A204.1 (cell line): ENCODE measurements around the gene DMD.
"Not testable (repeated sequence)": the region's sequence is repeated elsewhere in the genome, so short reads cannot be mapped to it uniquely, and the experiment has no call there.

Experiments used
- FAIRE-seq: peaks from 2 replicates; lab custom pipeline; 2012; peaks lifted over from hg19 to GRCh38; lab: Jason Lieb, UNC

DMD gene

GRCh38 chrX:31420711-31421151 is 1790.6 kb downstream of the DMD start:
- FAIRE-seq, result no peak

- FAIRE-seq, result no peak
Measured at GRCh38 chrX:31420302-31420701, 1791.0 kb downstream of the DMD start.

GRCh38 chrX:31397119-31397518 is 1814.2 kb downstream of the DMD start:
- no peak for FAIRE-seq

- no peak for FAIRE-seq
Measured at GRCh38 chrX:31392513-31392912, 1818.8 kb downstream of the DMD start.

GRCh38 chrX:31388946-31389345 is 1822.4 kb downstream of the DMD start:
- no peak for FAIRE-seq

GRCh38 chrX:31384471-31384870 is 1826.9 kb downstream of the DMD start:
- FAIRE-seq, result no peak

GRCh38 chrX:31383991-31384390 is 1827.4 kb downstream of the DMD start:
- no peak for FAIRE-seq

- not testable (repeated sequence) for FAIRE-seq
Measured at GRCh38 chrX:31378973-31379372, 1832.4 kb downstream of the DMD start.

GRCh38 chrX:31377821-31378220 is 1833.5 kb downstream of the DMD start:
- not testable (repeated sequence) for FAIRE-seq

- no peak for FAIRE-seq
Measured at GRCh38 chrX:31376408-31377022, 1834.8 kb downstream of the DMD start.

- FAIRE-seq, result no peak
Measured at GRCh38 chrX:31374786-31375185, 1836.6 kb downstream of the DMD start.

- FAIRE-seq, result no peak
Measured at GRCh38 chrX:31371956-31372355, 1839.4 kb downstream of the DMD start.

GRCh38 chrX:31367816-31368215 is 1843.5 kb downstream of the DMD start:
- FAIRE-seq, result no peak

GRCh38 chrX:31366041-31366440 is 1845.3 kb downstream of the DMD start:
- no peak for FAIRE-seq

GRCh38 chrX:31356275-31357212 is 1854.8 kb downstream of the DMD start:
- no peak for FAIRE-seq

- no peak for FAIRE-seq
Measured at GRCh38 chrX:31355206-31355955, 1856.0 kb downstream of the DMD start.

- no peak for FAIRE-seq
Measured at GRCh38 chrX:31353095-31353494, 1858.3 kb downstream of the DMD start.

GRCh38 chrX:31350808-31351074 is 1860.6 kb downstream of the DMD start:
- FAIRE-seq, result no peak

GRCh38 chrX:31349515-31349914 is 1861.8 kb downstream of the DMD start:
- FAIRE-seq, result no peak

- no peak for FAIRE-seq
Measured at GRCh38 chrX:31340587-31340986, 1870.8 kb downstream of the DMD start.

- FAIRE-seq, result no peak
Measured at GRCh38 chrX:31338991-31339350, 1872.4 kb downstream of the DMD start.

- no peak for FAIRE-seq
Measured at GRCh38 chrX:31337332-31337731, 1874.0 kb downstream of the DMD start.

- no peak for FAIRE-seq
Measured at GRCh38 chrX:31336419-31336818, 1874.9 kb downstream of the DMD start.
